ENCODE results near the gene RABGAP1. TPM values are rescaled to one million over a fixed set of nuclear protein-coding genes. Genes with fewer than 3 reads are reported as not detected.

The RABGAP1 gene
- total RNA-seq, 4 donors from 2014 or later = 66.1 to 83.1 (median 73.4) TPM

GRCh38 chr9:123065196-123065595, 124.4 kb downstream of the RABGAP1 start:
- TF ChIP-seq EP300 (IDR thresholded peaks at IDR 0.05) (no peak), CTCF (IDR thresholded peaks at IDR 0.05) (no peak), POLR2A (IDR thresholded peaks at IDR 0.05) (no peak)
- Histone ChIP-seq H3K9me3 (no peaks in the 10 kb centered on the region), H3K36me3 (peaks cover 0 to 47% (median 0%) of the 10 kb centered on the region in 3 donors), H3K27ac (no peak overlapping the region), H3K27me3 (no peaks in the 10 kb centered on the region), H3K4me3 (no peak overlapping the region), H3K4me1 (peaks cover 0 to 32% (median 1%) of the 10 kb centered on the region in 4 donors)
- no peak for DNase-seq (ENCODE audit: low spot score in 2 of 2)
- WGBS, 2 donors = 82 to 90% methylated on average over 2 of the region's 2 CpGs

GRCh38 chr9:123067136-123067535, 126.3 kb downstream of the RABGAP1 start:
- no peaks in the 10 kb centered on the region for H3K9me3 ChIP-seq
- DNase-seq (ENCODE audit: low spot score in 2 of 2) = no peak
- WGBS, 2 donors = 56 to 61% methylated on average over 1 of the region's 1 CpG
- no peaks in the 10 kb centered on the region for H3K27me3 ChIP-seq
- peaks cover 0 to 53% (median 0%) of the 10 kb centered on the region in 3 donors for H3K36me3 ChIP-seq
- H3K4me1 ChIP-seq = peaks cover 0 to 32% (median 1%) of the 10 kb centered on the region in 4 donors
- H3K4me3 ChIP-seq = no peak overlapping the region
- TF ChIP-seq POLR2A (IDR thresholded peaks at IDR 0.05) = no peak
- TF ChIP-seq EP300 (IDR thresholded peaks at IDR 0.05) = no peak
- no peak for TF ChIP-seq CTCF (IDR thresholded peaks at IDR 0.05)
- no peak overlapping the region for H3K27ac ChIP-seq

GRCh38 chr9:123069010-123069481, 128.2 kb downstream of the RABGAP1 start:
- DNase-seq (ENCODE audit: low spot score in 2 of 2) = no peak
- WGBS, 2 donors = 31 to 52% methylated on average over 3 of the region's 3 CpGs
- Histone ChIP-seq H3K27me3 (no peaks in the 10 kb centered on the region), H3K4me1 (peaks cover 0 to 42% (median 5%) of the 10 kb centered on the region in 4 donors), H3K4me3 (no peak overlapping the region), H3K27ac (peak overlapping the region in 1 of 4 donors; percentile 41), H3K36me3 (peaks cover 0 to 48% (median 0%) of the 10 kb centered on the region in 3 donors), H3K9me3 (no peaks in the 10 kb centered on the region)
- TF ChIP-seq CTCF (IDR thresholded peaks at IDR 0.05) = no peak
- no peak for TF ChIP-seq EP300 (IDR thresholded peaks at IDR 0.05)
- no peak for TF ChIP-seq POLR2A (IDR thresholded peaks at IDR 0.05)

- H3K36me3 ChIP-seq = peaks cover 0 to 47% (median 0%) of the 10 kb centered on the region in 3 donors
These were observed 129.4 kb downstream of the RABGAP1 start for GRCh38 chr9:123070198-123070597.

More at GRCh38 chr9:123070198-123070597, 129.4 kb downstream of the RABGAP1 start:
- no peak for TF ChIP-seq CTCF (IDR thresholded peaks at IDR 0.05)
- TF ChIP-seq EP300 (IDR thresholded peaks at IDR 0.05) = no peak
- TF ChIP-seq POLR2A (IDR thresholded peaks at IDR 0.05) = no peak
- Histone ChIP-seq H3K27me3 (no peaks in the 10 kb centered on the region), H3K9me3 (no peaks in the 10 kb centered on the region), H3K4me1 (peaks cover 0 to 47% (median 5%) of the 10 kb centered on the region in 4 donors), H3K27ac (no peak overlapping the region), H3K4me3 (no peak overlapping the region)
- no peak for DNase-seq (ENCODE audit: low spot score in 2 of 2)

All from tibial nerve (tissue), 4 donors.